ENCODE results near the gene CSTPP1.

DNA sequence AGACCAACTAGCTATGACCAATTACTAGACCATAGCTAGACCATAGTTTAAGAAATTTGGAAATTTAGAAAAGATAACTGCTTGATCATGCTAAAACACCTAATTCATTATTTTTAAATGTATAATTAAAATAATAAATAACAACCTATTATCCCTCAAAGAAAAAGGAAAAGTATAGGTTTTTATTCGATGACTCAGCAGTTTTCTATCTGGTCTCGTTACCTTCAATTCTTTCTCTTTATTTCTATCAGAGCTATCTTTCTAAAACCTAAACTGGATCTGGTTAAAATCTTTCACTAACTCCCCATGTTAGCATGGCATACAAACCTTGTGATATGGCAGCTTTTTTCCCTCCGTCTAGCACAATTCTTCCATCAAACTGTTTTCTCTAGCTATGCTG is 27.3 kb downstream of the CSTPP1 start:
- TF ChIP-seq, protein P1, sequence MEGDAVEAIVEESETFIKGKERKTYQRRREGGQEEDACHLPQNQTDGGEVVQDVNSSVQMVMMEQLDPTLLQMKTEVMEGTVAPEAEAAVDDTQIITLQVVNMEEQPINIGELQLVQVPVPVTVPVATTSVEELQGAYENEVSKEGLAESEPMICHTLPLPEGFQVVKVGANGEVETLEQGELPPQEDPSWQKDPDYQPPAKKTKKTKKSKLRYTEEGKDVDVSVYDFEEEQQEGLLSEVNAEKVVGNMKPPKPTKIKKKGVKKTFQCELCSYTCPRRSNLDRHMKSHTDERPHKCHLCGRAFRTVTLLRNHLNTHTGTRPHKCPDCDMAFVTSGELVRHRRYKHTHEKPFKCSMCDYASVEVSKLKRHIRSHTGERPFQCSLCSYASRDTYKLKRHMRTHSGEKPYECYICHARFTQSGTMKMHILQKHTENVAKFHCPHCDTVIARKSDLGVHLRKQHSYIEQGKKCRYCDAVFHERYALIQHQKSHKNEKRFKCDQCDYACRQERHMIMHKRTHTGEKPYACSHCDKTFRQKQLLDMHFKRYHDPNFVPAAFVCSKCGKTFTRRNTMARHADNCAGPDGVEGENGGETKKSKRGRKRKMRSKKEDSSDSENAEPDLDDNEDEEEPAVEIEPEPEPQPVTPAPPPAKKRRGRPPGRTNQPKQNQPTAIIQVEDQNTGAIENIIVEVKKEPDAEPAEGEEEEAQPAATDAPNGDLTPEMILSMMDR (conservative IDR thresholded peaks at IDR 0.05) = no peak
- no peak for TF ChIP-seq EZH2 (IDR thresholded peaks at IDR 0.05; ENCODE audit: low read depth)
